Transverse colon (tissue), 3 donors: ENCODE data around the gene ITM2C.

ENCODE experiments used
- EP300 ChIP-seq: sonication (generic); formaldehyde crosslinking; IDR thresholded peaks from one replicate; pipeline ENCODE4 v1.6.1; 2017; ENCODE audit warnings: antibody characterized with exemption, low read depth
- POLR2A ChIP-seq: fragments of 450-650 bp; IDR thresholded peaks from one replicate; pipeline ENCODE4 v1.6.1; 2016; ENCODE audit warnings: antibody characterized with exemption, mild to moderate bottlenecking, moderate library complexity
- TF ChIP-seq, protein P1 (sequence below), 5 experiments: fragments of 200-600 bp in 3 of 5; fragments of 450-650 bp in 2 of 5; sonication (generic) in 3 of 5; IDR thresholded peaks; 1 replicate in 2 of 5; 2 replicates in 3 of 5; pipeline ENCODE4 v1.5.1; 2016 to 2017; ENCODE audit warnings: antibody characterized with exemption in 5 of 5, inconsistent platforms in 3 of 5, mild to moderate bottlenecking in 2 of 5, moderate library complexity in 1 of 5

DNA sequence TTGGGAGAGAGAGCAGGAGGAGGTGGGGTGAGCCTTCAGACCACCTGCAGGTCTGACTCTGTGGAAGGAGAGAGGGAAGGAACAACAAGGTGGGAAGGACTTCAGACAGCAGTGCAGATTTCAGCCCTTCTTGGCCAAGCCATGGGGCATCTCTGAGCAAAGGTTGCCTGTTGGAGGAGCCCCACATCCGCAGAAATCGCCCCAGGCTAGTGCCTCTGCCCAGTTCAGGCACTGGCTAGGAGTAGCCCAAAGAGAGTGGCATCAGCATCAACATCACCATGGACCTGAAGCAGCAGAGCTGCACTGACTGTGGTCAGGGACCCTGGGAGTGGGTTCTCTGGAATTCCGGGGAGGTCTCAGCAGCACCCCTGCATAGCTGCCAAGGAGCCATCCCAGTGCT, 50.1 kb downstream of the ITM2C start:
- TF ChIP-seq POLR2A (no peak), EP300 (no peak)
- TF ChIP-seq, protein P1, sequence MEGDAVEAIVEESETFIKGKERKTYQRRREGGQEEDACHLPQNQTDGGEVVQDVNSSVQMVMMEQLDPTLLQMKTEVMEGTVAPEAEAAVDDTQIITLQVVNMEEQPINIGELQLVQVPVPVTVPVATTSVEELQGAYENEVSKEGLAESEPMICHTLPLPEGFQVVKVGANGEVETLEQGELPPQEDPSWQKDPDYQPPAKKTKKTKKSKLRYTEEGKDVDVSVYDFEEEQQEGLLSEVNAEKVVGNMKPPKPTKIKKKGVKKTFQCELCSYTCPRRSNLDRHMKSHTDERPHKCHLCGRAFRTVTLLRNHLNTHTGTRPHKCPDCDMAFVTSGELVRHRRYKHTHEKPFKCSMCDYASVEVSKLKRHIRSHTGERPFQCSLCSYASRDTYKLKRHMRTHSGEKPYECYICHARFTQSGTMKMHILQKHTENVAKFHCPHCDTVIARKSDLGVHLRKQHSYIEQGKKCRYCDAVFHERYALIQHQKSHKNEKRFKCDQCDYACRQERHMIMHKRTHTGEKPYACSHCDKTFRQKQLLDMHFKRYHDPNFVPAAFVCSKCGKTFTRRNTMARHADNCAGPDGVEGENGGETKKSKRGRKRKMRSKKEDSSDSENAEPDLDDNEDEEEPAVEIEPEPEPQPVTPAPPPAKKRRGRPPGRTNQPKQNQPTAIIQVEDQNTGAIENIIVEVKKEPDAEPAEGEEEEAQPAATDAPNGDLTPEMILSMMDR (IDR thresholded peaks at IDR 0.05) = no peak
